Lower lobe of right lung (tissue), 2 donors: Measurements from ENCODE around the gene CLASP1. TPM values are rescaled to one million over a fixed set of nuclear protein-coding genes. Genes with fewer than 3 reads are reported as not detected.

ENCODE experiments used
- ATAC-seq, 2 donors: fragments of 200-7000 bp; cut with Tn5 transposase; one replicate each; pipeline ENCODE4 v1.9.1; 2020 to 2022; ENCODE audit warnings: mild to moderate bottlenecking in 2 of 2, moderate library complexity in 2 of 2
- DNase-seq: peaks from one replicate; pipeline ENCODE4 v3.0.0-alpha.2; 2020
- H3K27ac ChIP-seq: fragments of 200-600 bp; one replicate; pipeline ENCODE4 v1.8.0; 2022
- H3K27me3 ChIP-seq: fragments of 200-600 bp; one replicate; pipeline ENCODE4 v1.8.0; 2022; ENCODE audit warnings: low read depth
- H3K36me3 ChIP-seq: fragments of 200-600 bp; one replicate; pipeline ENCODE4 v1.8.0; 2022; ENCODE audit warnings: mild to moderate bottlenecking
- H3K4me1 ChIP-seq: fragments of 200-600 bp; one replicate; pipeline ENCODE4 v1.8.0; 2022
- H3K4me3 ChIP-seq: fragments of 200-600 bp; one replicate; pipeline ENCODE4 v1.8.0; 2022; ENCODE audit warnings: mild to moderate bottlenecking
- H3K9me3 ChIP-seq: fragments of 200-600 bp; one replicate; pipeline ENCODE4 v1.8.0; 2022
- CTCF ChIP-seq: fragments of 200-600 bp; IDR thresholded peaks from one replicate; pipeline ENCODE4 v1.8.0; 2022; ENCODE audit warnings: antibody characterized with exemption, mild to moderate bottlenecking
- intact Hi-C: fragments of 100-400 bp; cut with DNase I; formaldehyde crosslinking; loops from one replicate; pipeline ENCODE4 v1.11.0; 2022
- total RNA-seq: library from RNA; stranded (reverse); fragmentation: NEBNext Ultra II Directional; extraction: Animal tissue kit (Norgen Biotek cat#: 25700); gene quantifications from one replicate; pipeline ENCODE4 v1.2.1, GENCODE V29; 2021
- donor health status: DM: no; HTN: yes; CAD: no; lungs with severe emphysema.

The CLASP1 gene
- total RNA-seq, 1 donor from 2014 or later: 45.8 TPM

GRCh38 chr2:121550669-121551068, 98.6 kb downstream of the CLASP1 start:
- Histone ChIP-seq H3K9me3 (no peaks in the 10 kb centered on the region), H3K36me3 (no peaks in the 10 kb centered on the region), H3K27ac (no peak overlapping the region), H3K4me1 (no peaks in the 10 kb centered on the region), H3K27me3 (no peaks in the 10 kb centered on the region), H3K4me3 (no peak overlapping the region)
- no peak for TF ChIP-seq CTCF
- intact Hi-C loops: no loop called here
- no peak for ATAC-seq
- DNase-seq: no peak

- Histone ChIP-seq H3K4me3 (no peak overlapping the region), H3K4me1 (no peaks in the 10 kb centered on the region), H3K36me3 (no peaks in the 10 kb centered on the region), H3K27me3 (no peaks in the 10 kb centered on the region), H3K9me3 (no peaks in the 10 kb centered on the region), H3K27ac (no peak overlapping the region)
- no peak for TF ChIP-seq CTCF
- no peak for ATAC-seq
- DNase-seq: no peak
- intact Hi-C loops: no loop called here
Measured at GRCh38 chr2:121547646-121548045, 101.6 kb downstream of the CLASP1 start.

- Histone ChIP-seq H3K4me1 (no peaks in the 10 kb centered on the region), H3K36me3 (no peaks in the 10 kb centered on the region), H3K4me3 (no peak overlapping the region), H3K27ac (no peak overlapping the region), H3K27me3 (no peaks in the 10 kb centered on the region), H3K9me3 (no peaks in the 10 kb centered on the region)
- no peak for TF ChIP-seq CTCF
- intact Hi-C loops: no loop called here
- DNase-seq (no peak), ATAC-seq (no peak)
Measured at GRCh38 chr2:121545913-121546312, 103.3 kb downstream of the CLASP1 start.

- H3K36me3 ChIP-seq: no peaks in the 10 kb centered on the region
Measured at GRCh38 chr2:121545257-121545656, 104.0 kb downstream of the CLASP1 start.

GRCh38 chr2:121541495-121541894, 107.8 kb downstream of the CLASP1 start:
- no peak for TF ChIP-seq CTCF
- Histone ChIP-seq H3K9me3 (no peaks in the 10 kb centered on the region), H3K4me3 (no peak overlapping the region), H3K27me3 (no peaks in the 10 kb centered on the region), H3K4me1 (peaks cover 17% of the 10 kb centered on the region), H3K36me3 (no peaks in the 10 kb centered on the region), H3K27ac (no peak overlapping the region)
- intact Hi-C loops: no loop called here
- no peak for ATAC-seq
- DNase-seq: no peak

More at GRCh38 chr2:121545257-121545656, 104.0 kb downstream of the CLASP1 start:
- ATAC-seq (no peak), DNase-seq (no peak)
- Histone ChIP-seq H3K4me3 (no peak overlapping the region), H3K27me3 (no peaks in the 10 kb centered on the region), H3K9me3 (no peaks in the 10 kb centered on the region), H3K4me1 (peaks cover under 1% of the 10 kb centered on the region), H3K27ac (no peak overlapping the region)
- no peak for TF ChIP-seq CTCF
- intact Hi-C loops: no loop called here
